HEK293T (cell line): ENCODE data around the gene ZNF484.

Source experiments
- BHLHE40 ChIP-seq: fragments of 450-650 bp; IDR thresholded peaks from 2 replicates; pipeline ENCODE4 v1.6.1; 2016; ENCODE audit warnings: mild to moderate bottlenecking, moderate library complexity, borderline replicate concordance
- ELF4 ChIP-seq: fragments of 450-650 bp; IDR thresholded peaks from 2 replicates; pipeline ENCODE4 v1.6.1; 2017; ENCODE audit warnings: antibody characterized with exemption
- LEF1 ChIP-seq: fragments of 450-650 bp; IDR thresholded peaks from 2 replicates; pipeline ENCODE4 v1.6.1; 2017; ENCODE audit warnings: mild to moderate bottlenecking, borderline replicate concordance
- SP1 ChIP-seq: fragments of 450-650 bp; IDR thresholded peaks from 2 replicates; pipeline ENCODE4 v1.6.1; 2017
- TARDBP ChIP-seq: fragments of 450-650 bp; IDR thresholded peaks from 2 replicates; pipeline ENCODE4 v1.6.1; 2016
- ZNF384 ChIP-seq: fragments of 450-650 bp; IDR thresholded peaks from 2 replicates; pipeline ENCODE4 v1.6.1; 2016

GRCh38 chr9:92860867-92861266 lies 17.0 kb downstream of the ZNF484 start:
- TF ChIP-seq BHLHE40 (no peak), ZNF384 (no peak), SP1 (no peak), LEF1 (no peak), TARDBP (no peak), ELF4 (no peak)
